GM12878 (cell line): ENCODE measurements around the gene IKZF1.

ENCODE experiments used
- BMI1 ChIP-seq: fragments of 450-650 bp; IDR thresholded peaks from 2 replicates; pipeline ENCODE4 v1.6.1; 2016; ENCODE audit warnings: mild to moderate bottlenecking, moderate library complexity, borderline replicate concordance
- MYC ChIP-seq: IDR thresholded peaks from 2 replicates; pipeline ENCODE4 v1.6.1; 2011; ENCODE audit warnings: mild to moderate bottlenecking, low read length, moderate library complexity, inconsistent platforms; ENCODE audit not compliant: insufficient read depth, insufficient replicate concordance, insufficient read length, severe bottlenecking
- TF ChIP-seq, protein P1 (sequence below), 3 experiments: IDR thresholded peaks in 2 of 3; conservative IDR thresholded peaks in 1 of 3; 2 replicates each; pipeline ENCODE4 v1.5.1; 2011; ENCODE audit warnings: low read depth in 3 of 3, low read length in 3 of 3, mild to moderate bottlenecking in 3 of 3, control low read depth in 2 of 3, moderate library complexity in 2 of 3, inconsistent platforms in 1 of 3, mixed read lengths in 1 of 3; ENCODE audit not compliant: control insufficient read depth in 2 of 3, insufficient read depth in 1 of 3; ENCODE audit errors: extremely low read depth in 1 of 3

GRCh38 chr7:50332241-50333165 lies 28.0 kb downstream of the IKZF1 start:
- TF ChIP-seq, protein P1, sequence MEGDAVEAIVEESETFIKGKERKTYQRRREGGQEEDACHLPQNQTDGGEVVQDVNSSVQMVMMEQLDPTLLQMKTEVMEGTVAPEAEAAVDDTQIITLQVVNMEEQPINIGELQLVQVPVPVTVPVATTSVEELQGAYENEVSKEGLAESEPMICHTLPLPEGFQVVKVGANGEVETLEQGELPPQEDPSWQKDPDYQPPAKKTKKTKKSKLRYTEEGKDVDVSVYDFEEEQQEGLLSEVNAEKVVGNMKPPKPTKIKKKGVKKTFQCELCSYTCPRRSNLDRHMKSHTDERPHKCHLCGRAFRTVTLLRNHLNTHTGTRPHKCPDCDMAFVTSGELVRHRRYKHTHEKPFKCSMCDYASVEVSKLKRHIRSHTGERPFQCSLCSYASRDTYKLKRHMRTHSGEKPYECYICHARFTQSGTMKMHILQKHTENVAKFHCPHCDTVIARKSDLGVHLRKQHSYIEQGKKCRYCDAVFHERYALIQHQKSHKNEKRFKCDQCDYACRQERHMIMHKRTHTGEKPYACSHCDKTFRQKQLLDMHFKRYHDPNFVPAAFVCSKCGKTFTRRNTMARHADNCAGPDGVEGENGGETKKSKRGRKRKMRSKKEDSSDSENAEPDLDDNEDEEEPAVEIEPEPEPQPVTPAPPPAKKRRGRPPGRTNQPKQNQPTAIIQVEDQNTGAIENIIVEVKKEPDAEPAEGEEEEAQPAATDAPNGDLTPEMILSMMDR (IDR thresholded peaks at IDR 0.05 in 2 of 3, conservative IDR thresholded peaks at IDR 0.05 in 1 of 3; ENCODE audit: control insufficient read depth in 2 of 3, extremely low read depth in 1 of 3, insufficient read depth in 1 of 3, low read depth in 3 of 3, low read length in 3 of 3) = no peak
- TF ChIP-seq MYC = no peak
- no peak for TF ChIP-seq BMI1
